SIG-M5 (cell line): ENCODE data around the gene CLEC4M.
A peak's percentile ranks its signal among the peaks of the same experiment; 100 is the strongest.

ENCODE experiments used
- DNase-seq: peaks from one replicate; lab custom pipeline; 2025; lab: John Stamatoyannopoulos, UW

The CLEC4M gene

GRCh38 chr19:7762719-7763293 lies at the start of gene CLEC4M:
Gene CLEC4M, plus strand, starts transcription at chr19:7763243. Its CDS starts 24 bp downstream, at chr19:7763267.
- no peak for DNase-seq

- DNase-seq: no peak
Measured at GRCh38 chr19:7715671-7716070, 47.4 kb upstream of the CLEC4M start.

GRCh38 chr19:7716762-7717161 lies 46.3 kb upstream of the CLEC4M start:
- DNase-seq: no peak

GRCh38 chr19:7718668-7719067 lies 44.4 kb upstream of the CLEC4M start:
- no peak for DNase-seq

- DNase-seq: no peak
Measured at GRCh38 chr19:7720351-7720750, 42.7 kb upstream of the CLEC4M start.

- no peak for DNase-seq
Measured at GRCh38 chr19:7722231-7722651, 40.8 kb upstream of the CLEC4M start.

- DNase-seq: no peak
Measured at GRCh38 chr19:7725791-7726190, 37.3 kb upstream of the CLEC4M start.

- DNase-seq: no peak
Measured at GRCh38 chr19:7729211-7729610, 33.8 kb upstream of the CLEC4M start.

GRCh38 chr19:7729831-7730285 lies 33.2 kb upstream of the CLEC4M start:
- DNase-seq: no peak

GRCh38 chr19:7730286-7731217 lies 32.5 kb upstream of the CLEC4M start:
- DNase-seq: no peak

GRCh38 chr19:7731218-7731595 lies 31.8 kb upstream of the CLEC4M start:
- no peak for DNase-seq

- no peak for DNase-seq
Measured at GRCh38 chr19:7731615-7732014, 31.4 kb upstream of the CLEC4M start.

GRCh38 chr19:7732045-7732444 lies 31.0 kb upstream of the CLEC4M start, which contains the start of gene CLEC4G:
Gene CLEC4G, minus strand, starts transcription at chr19:7732110. Its CDS starts 8 bp downstream, at chr19:7732102.
- DNase-seq: no peak

- DNase-seq: no peak
Measured at GRCh38 chr19:7733376-7733775, 29.7 kb upstream of the CLEC4M start.

- DNase-seq: peak; percentile 46
Measured at GRCh38 chr19:7734220-7735203, 28.5 kb upstream of the CLEC4M start.

GRCh38 chr19:7736148-7736547 lies 26.9 kb upstream of the CLEC4M start:
- DNase-seq: no peak

GRCh38 chr19:7737215-7737614 lies 25.8 kb upstream of the CLEC4M start:
- no peak for DNase-seq

GRCh38 chr19:7738023-7738422 lies 25.0 kb upstream of the CLEC4M start:
- no peak for DNase-seq

GRCh38 chr19:7739211-7739755 lies 23.8 kb upstream of the CLEC4M start:
- no peak for DNase-seq

- DNase-seq: no peak
Measured at GRCh38 chr19:7739801-7740681, 23.0 kb upstream of the CLEC4M start.

GRCh38 chr19:7740682-7741054 lies 22.4 kb upstream of the CLEC4M start:
- DNase-seq: no peak
